GM19372 (cell line): ENCODE results near the gene NSD2.

ENCODE experiments used
- ATAC-seq: cut with Tn5 transposase; IDR thresholded peaks from one replicate; pipeline ENCODE4 v1.9.1; 2021; ENCODE audit warnings: mild to moderate bottlenecking, low read depth, moderate library complexity; ENCODE audit not compliant: unreplicated experiment

The NSD2 gene

GRCh38 chr4:1964971-1965370 lies 93.8 kb downstream of the NSD2 start:
- no peak for ATAC-seq

DNA sequence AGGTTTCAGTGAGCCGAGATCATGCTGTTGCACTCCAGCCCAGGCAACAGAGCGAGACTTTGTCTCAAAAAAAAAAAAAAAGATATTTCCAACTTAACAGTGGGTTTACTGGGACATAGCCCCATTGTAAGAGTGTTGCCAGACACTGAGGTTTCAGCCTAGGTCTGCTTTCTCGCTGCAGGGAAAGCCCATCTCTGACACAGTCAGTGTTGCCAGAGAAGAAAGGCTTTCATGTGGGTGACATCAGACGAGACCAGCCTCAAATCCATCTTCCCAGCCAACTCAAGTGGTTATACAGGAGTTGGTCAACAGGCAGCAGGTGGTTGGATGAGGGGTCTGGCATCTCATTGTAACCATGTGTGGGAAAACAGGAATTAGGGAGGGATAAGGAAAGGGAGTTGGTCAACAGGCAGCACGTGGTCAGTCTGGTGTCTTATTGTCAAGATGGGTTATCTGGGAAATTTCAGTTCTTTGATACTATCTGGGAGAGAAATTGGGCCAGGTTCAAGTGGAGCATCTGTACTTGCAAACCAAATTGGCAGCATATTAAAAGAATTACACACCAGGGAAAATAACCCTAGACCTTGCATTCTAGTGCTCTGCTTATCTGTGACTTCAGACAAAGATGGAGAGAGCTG lies 96.4 kb downstream of the NSD2 start:
- ATAC-seq, result no peak

GRCh38 chr4:1968686-1969295 lies 97.6 kb downstream of the NSD2 start:
- no peak for ATAC-seq

- no peak for ATAC-seq
These were observed 98.9 kb downstream of the NSD2 start for GRCh38 chr4:1969928-1970723.

DNA sequence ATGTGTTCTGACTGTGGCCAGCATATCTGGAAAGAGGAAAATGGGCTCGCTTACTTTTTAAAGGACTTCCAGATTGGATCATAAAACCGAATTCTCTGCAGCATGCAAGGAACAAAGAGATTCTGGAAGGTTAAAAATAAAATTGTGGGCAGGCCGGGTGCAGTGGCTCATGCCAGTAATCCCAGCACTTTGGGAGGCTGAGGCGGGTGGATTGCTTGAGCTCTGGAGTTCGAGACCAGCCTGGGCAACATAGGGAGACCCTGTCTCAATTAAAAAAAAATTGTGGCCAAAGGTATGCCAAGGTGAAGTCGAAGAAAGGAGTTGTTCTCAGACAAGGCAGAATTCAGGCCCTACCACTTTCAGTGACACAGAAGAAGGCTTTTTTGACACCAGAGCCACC lies 99.7 kb downstream of the NSD2 start:
- ATAC-seq, result no peak

GRCh38 chr4:1971456-1972200 lies 100.4 kb downstream of the NSD2 start:
- no peak for ATAC-seq

- ATAC-seq, result no peak
These were observed 101.2 kb downstream of the NSD2 start for GRCh38 chr4:1972414-1972813.

GRCh38 chr4:1973218-1973617 lies 102.0 kb downstream of the NSD2 start:
- ATAC-seq, result no peak

DNA sequence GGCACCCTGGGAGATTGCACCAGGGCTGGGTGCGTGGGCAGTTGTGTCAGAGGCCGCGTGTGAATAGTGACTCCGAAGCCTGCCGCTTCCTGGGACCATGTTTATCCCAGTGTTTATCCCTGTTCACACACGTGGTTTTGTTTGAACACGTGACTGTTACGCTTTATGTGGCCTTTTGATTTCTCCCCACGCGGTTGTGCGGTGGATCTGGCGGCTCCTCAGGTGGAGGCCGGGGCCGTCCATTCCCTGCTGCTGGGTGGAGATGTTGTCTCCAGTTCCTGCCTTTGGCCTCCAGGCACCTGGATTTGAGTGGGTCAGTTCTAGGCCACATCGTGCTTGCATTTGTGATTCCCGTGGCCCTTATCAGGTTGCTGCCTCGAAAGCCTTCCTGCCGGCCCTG lies 102.5 kb downstream of the NSD2 start:
- no peak for ATAC-seq

GRCh38 chr4:1974840-1975239 lies 103.6 kb downstream of the NSD2 start:
- no peak for ATAC-seq

DNA sequence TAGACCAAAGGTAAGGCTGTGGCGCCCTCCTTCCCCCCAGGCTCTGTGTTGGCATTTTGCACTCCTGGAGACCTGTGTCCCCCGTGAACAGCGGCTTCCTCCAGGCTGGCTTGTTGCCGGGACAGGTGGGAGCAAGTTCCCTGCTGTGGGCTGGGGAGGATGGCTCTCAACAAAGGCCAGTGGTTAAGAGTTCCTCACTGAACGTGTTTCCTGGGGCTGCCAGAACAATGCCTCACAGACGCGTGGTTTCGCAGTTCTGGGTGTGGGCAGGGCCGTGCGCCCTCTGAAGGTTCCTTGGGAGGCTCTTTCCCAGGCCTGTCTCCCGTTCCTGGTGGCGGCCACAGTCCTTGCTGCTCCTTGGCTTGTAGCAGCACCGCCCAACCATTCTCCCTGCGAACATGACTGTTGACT lies 104.2 kb downstream of the NSD2 start:
- ATAC-seq, result no peak

GRCh38 chr4:1975880-1976279 lies 104.7 kb downstream of the NSD2 start:
- ATAC-seq, result no peak

- no peak for ATAC-seq
These were observed 105.5 kb downstream of the NSD2 start for GRCh38 chr4:1976416-1977352.

DNA sequence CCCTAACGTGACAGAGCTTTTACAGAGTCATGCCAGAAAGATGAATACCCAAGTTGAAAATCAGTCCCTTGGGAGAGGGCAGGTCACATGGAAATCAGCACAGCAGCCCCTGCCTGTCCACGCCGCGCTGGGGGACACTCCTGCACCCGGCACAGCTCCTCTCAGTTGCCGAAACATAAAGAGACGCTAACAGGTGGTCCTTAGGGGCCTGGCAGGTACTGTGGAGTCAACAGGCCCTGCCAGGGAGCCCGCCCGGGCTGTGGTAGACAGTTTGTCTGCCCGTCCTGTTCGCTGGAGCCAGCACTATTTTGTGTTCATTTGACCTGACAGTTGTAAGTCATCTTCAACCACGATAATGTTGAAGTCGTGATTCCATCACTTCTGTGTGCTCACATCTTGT lies 107.0 kb downstream of the NSD2 start:
- ATAC-seq, result no peak

GRCh38 chr4:1978741-1979476 lies 107.7 kb downstream of the NSD2 start:
- ATAC-seq, result no peak

DNA sequence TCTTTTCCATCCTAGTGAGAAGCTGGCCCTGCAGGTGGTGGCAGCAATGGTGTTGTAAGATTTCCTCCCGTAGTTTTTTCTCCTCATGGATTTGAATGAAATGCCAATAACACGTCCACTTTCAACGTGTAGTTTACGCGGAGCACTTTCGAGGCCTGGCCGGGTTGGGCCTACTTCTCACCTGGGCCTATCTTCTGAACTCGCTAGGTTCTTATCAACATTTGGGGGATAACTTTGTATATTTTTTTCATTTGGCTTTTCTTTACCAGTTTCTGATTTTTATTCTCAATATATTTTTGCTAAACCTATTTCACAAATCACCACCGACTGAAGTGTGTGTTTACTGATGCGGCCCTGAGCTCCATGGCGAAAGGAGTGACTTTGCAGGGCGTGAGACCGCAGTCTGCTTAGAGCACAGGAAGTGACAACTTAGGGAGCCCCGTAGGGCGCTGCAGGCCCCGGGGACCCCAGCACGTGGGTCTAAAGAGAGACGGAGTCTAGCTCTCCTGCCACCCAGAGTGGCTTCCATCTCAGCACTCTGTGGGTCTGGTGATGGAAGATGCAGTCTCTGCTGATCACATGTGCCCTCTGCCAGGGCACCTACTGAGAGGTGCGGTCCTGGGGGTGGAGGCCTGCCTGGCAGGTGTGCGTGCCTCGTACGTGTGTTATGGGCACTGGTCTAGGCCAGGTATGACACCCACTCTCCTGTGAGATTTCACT lies 108.4 kb downstream of the NSD2 start:
- no peak for ATAC-seq

DNA sequence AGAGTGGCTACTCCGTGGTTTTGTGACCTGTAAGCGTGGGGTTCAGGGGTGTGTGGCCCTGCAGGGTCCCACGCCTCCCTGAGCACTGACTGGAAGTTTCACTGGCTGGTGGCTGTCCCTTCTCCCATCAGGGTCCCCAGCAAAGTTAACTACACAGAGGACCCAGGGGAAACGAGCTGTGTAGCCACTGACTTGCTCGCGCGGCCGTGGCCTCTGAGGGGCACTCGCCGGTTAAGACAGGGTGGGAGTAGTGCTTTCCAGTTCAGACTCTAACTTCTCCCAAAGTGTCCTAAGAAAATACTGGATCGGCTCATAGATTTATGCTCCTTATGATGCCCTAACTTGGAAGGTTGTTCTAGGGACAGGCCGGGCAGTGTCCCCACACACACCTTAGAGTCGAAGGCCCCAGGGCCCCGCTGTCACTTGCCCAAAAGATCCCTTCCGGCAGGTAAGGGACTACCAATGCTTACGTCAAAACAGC lies 109.4 kb downstream of the NSD2 start:
- ATAC-seq, result no peak

DNA sequence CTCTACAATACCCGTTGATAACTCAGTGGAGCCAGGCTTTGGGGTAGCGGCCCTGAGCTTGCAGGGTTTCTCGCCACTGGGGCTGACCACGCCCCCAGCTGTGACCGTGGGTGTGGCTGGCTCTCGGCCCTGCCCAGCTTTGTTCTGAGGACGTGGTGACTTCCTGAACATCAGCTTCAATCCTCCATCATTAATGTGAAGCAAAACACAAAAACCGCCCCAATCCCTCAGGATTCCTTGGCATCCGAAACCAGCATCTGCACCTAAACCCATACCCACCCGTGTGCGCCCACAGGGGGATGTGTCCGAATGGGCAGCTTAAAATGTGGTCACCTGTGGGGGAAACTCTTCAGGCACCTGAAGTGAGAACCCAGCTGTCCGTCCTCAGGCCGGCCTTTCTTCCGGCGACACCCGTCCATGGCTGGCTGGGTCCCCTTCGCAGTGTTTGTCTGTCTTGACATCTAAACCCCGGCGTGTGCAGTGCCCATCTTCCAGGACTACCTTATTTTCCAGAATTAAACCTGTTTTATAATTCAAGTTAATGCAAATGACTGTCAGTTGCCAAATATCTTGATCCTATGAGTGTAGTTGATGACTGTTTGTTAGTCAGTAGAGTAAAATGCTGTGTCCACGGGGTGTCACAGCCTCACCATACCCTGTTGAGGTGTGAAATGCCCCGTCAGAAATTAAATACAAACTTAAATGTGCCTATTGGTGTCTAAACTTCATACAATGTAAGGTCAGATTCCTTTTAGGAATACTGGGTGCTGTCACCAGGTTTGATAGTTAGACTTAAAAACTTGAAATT lies 110.3 kb downstream of the NSD2 start:
- no peak for ATAC-seq
